Hepatocyte (in vitro differentiated cells): ENCODE measurements around the gene PKIB. TPM values are rescaled to one million over a fixed set of nuclear protein-coding genes. Genes with fewer than 3 reads are reported as not detected.

Experiments
- DNase-seq: peaks from one replicate; pipeline ENCODE4 v3.0.0-alpha.2; 2016; ENCODE audit warnings: low spot score
- H2AFZ ChIP-seq: fragments of 200-600 bp; sonication (generic); 2 replicates; pipeline ENCODE4 v1.6.0; 2016; ENCODE audit warnings: antibody characterized with exemption, mild to moderate bottlenecking
- H3K27ac ChIP-seq: fragments of 200-600 bp; sonication (generic); 2 replicates; pipeline ENCODE4 v1.5.1; 2016; ENCODE audit warnings: mild to moderate bottlenecking
- H3K27me3 ChIP-seq: fragments of 200-600 bp; sonication (generic); 2 replicates; pipeline ENCODE4 v1.6.1; 2016
- H3K36me3 ChIP-seq: fragments of 200-600 bp; sonication (generic); replicated peaks from 2 replicates; pipeline ENCODE4 v1.5.1; 2016; ENCODE audit warnings: low read depth; ENCODE audit not compliant: insufficient read depth
- H3K4me1 ChIP-seq: fragments of 200-600 bp; sonication (generic); 2 replicates; pipeline ENCODE4 v1.5.1; 2016; ENCODE audit warnings: mild to moderate bottlenecking, moderate library complexity; ENCODE audit not compliant: insufficient read depth
- H3K4me2 ChIP-seq: fragments of 200-600 bp; sonication (generic); 2 replicates; pipeline ENCODE4 v1.6.0; 2016
- H3K4me3 ChIP-seq: fragments of 200-600 bp; sonication (generic); 2 replicates; pipeline ENCODE4 v1.5.1; 2016; ENCODE audit warnings: mild to moderate bottlenecking
- H3K79me2 ChIP-seq: fragments of 200-600 bp; sonication (generic); 2 replicates; pipeline ENCODE4 v1.6.0; 2017; ENCODE audit warnings: mild to moderate bottlenecking
- H3K9me2 ChIP-seq: fragments of 200-600 bp; sonication (generic); replicated peaks from 2 replicates; pipeline ENCODE4 v1.6.0; 2017; ENCODE audit warnings: mild to moderate bottlenecking; ENCODE audit not compliant: insufficient read depth
- H3K9me3 ChIP-seq: fragments of 200-600 bp; sonication (generic); 2 replicates; pipeline ENCODE4 v1.5.1; 2016; ENCODE audit warnings: low read depth, mild to moderate bottlenecking
- H4K20me1 ChIP-seq: fragments of 200-600 bp; sonication (generic); 2 replicates; pipeline ENCODE4 v1.6.0; 2016; ENCODE audit warnings: mild to moderate bottlenecking; ENCODE audit not compliant: insufficient read depth, poor library complexity, severe bottlenecking
- CTCF ChIP-seq: fragments of 200-600 bp; sonication (generic); IDR thresholded peaks from 2 replicates; pipeline ENCODE4 v1.5.1; 2016; ENCODE audit warnings: antibody characterized with exemption, mild to moderate bottlenecking; ENCODE audit not compliant: poor library complexity
- EZH2 ChIP-seq: fragments of 200-600 bp; sonication (generic); IDR thresholded peaks from 2 replicates; pipeline ENCODE4 v1.6.1; 2016; ENCODE audit warnings: antibody characterized with exemption, mild to moderate bottlenecking, borderline replicate concordance
- EZH2phosphoT487 ChIP-seq: fragments of 200-600 bp; sonication (generic); IDR thresholded peaks from one replicate; pipeline ENCODE4 v1.6.1; 2018; ENCODE audit warnings: antibody characterized with exemption, mild to moderate bottlenecking, low read depth, moderate library complexity; ENCODE audit not compliant: unreplicated experiment, severe bottlenecking
- WGBS: methylation state at CpG from one replicate; pipeline ENCODE4 v1.1.6; 2016; ENCODE audit warnings: low lambda C conversion rate; ENCODE audit errors: missing lambda C conversion rate; 5-methylcytosine and 5-hydroxymethylcytosine counted together
- polyA plus RNA-seq: library from polyadenylated mRNA; unstranded; fragments of >200 nt; fragmentation: Nextera tagmentation; extraction: Ambion mirVana; gene quantifications from 2 replicates; pipeline ENCODE4 v1.2.1, GENCODE V29; 2016
- total RNA-seq: library from RNA; depleted of rRNA; stranded (reverse); fragments of >200 nt; gene quantifications from 2 replicates; pipeline ENCODE4 v1.2.3, GENCODE V29; 2014

PKIB gene
- total and polyA plus RNA-seq, 2 experiments from 2014 or later = 73.8 to 144 TPM

- H2AFZ ChIP-seq = no peak overlapping the region
- no peaks in the 10 kb centered on the region for H3K27me3 ChIP-seq
- H3K4me2 ChIP-seq = no peak overlapping the region
- no peaks in the 10 kb centered on the region for H3K79me2 ChIP-seq
- TF ChIP-seq EZH2 (no peak), CTCF (no peak), EZH2phosphoT487 (no peak)
- WGBS = 84% methylated on average over 3 of the region's 3 CpGs
- no peaks in the 10 kb centered on the region for H3K36me3 ChIP-seq
- H3K9me2 ChIP-seq = no peaks in the 10 kb centered on the region
- H3K27ac ChIP-seq = no peak overlapping the region
- H3K4me1 ChIP-seq = peaks cover 4% of the 10 kb centered on the region
- no peaks in the 10 kb centered on the region for H3K9me3 ChIP-seq
- H4K20me1 ChIP-seq = no peaks in the 10 kb centered on the region
- H3K4me3 ChIP-seq = no peak overlapping the region
- no peak for DNase-seq
Observed at GRCh38 chr6:122710908-122711635, 100.9 kb downstream of the PKIB start.

- Histone ChIP-seq H3K36me3 (no peaks in the 10 kb centered on the region), H3K27me3 (no peaks in the 10 kb centered on the region), H3K4me1 (peaks cover 4% of the 10 kb centered on the region), H2AFZ (no peak overlapping the region), H3K4me3 (no peak overlapping the region), H3K9me3 (no peaks in the 10 kb centered on the region), H3K9me2 (no peaks in the 10 kb centered on the region), H3K4me2 (no peak overlapping the region), H3K27ac (no peak overlapping the region), H4K20me1 (no peaks in the 10 kb centered on the region), H3K79me2 (no peaks in the 10 kb centered on the region)
- WGBS = 55% methylated on average over 3 of the region's 3 CpGs
- DNase-seq = no peak
- TF ChIP-seq EZH2phosphoT487 (no peak), EZH2 (no peak), CTCF (no peak)
Observed at GRCh38 chr6:122712093-122712447, 101.9 kb downstream of the PKIB start.

- Histone ChIP-seq H4K20me1 (no peaks in the 10 kb centered on the region), H3K36me3 (no peaks in the 10 kb centered on the region), H3K9me3 (no peaks in the 10 kb centered on the region), H3K4me3 (no peak overlapping the region), H3K27ac (no peak overlapping the region), H3K9me2 (no peaks in the 10 kb centered on the region), H3K4me1 (peaks cover 4% of the 10 kb centered on the region), H3K4me2 (no peak overlapping the region), H3K79me2 (no peaks in the 10 kb centered on the region), H3K27me3 (no peaks in the 10 kb centered on the region), H2AFZ (no peak overlapping the region)
- TF ChIP-seq EZH2phosphoT487 (no peak), EZH2 (no peak), CTCF (no peak)
- DNase-seq = no peak
- WGBS = 78% methylated on average over 3 of the region's 3 CpGs
Observed at GRCh38 chr6:122712448-122713137, 102.4 kb downstream of the PKIB start.
